Subcutaneous preadipocyte (primary cell): ENCODE measurements around the gene IL17RA. TPM values are rescaled to one million over a fixed set of nuclear protein-coding genes. Genes with fewer than 3 reads are reported as not detected.

Source experiments
- total RNA-seq: library from RNA; depleted of rRNA; stranded (reverse); fragments of >200 nt; gene quantifications from 2 replicates; pipeline ENCODE4 v1.2.3, GENCODE V29; 2012

IL17RA gene
- 7.2 and 7.7 TPM in 2 replicates for total RNA-seq

GRCh38 chr22:17084554-17085276, at the start of gene IL17RA:
Gene IL17RA (plus strand): TSS chr22:17085000. CDS start chr22:17085092, 92 bp downstream.

DNA sequence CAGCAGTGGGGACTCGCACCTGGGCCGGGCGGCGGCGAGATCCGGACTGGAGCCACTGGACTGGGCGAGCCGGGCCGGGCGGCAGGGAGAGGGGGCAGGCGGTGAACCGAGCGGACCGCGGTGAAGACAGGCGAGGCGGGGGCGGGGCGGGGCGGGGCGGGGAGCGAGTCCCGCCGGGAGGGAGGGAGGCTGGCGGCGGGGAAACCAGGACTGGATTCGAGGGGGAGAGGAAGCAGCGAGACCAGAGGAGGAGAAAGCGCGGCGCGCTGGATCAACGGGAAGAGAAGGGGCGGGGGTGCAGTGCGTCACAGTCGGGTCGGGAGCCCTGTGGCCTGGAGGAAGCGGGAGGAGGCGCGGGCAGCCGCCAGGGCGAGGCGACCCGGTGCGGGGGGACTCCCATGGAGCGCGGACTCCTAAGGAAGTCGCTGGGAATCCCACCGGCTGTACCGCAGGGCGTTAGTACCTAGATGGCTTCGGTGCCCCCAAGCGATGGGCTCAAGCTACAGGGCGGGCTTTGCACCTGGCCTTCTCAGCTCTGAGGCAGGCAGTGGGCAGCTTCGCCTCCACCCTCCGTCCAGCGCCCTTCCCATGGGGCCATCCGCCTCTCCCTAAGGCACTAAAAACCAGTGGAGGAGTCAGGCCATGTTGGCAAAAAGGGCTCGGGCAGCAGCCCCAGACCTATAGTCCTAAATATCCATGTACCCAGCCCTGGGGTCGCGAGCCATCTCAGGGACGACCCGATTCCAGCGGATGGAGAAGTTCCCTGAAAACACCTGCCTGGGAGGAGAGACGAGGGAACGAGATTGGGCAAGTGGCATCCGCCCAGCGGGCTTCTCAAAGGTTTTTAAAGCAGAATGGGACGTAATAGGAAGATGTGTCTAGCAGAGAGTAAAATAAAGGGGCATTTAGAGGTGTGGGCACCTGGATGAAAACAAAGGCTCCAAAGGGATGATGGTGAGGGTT, 36.7 kb downstream of the IL17RA start, which contains the start of gene TMEM121B:
Gene TMEM121B (minus strand): TSS at position 128 of the 963 bp plus-strand sequence. CDS start 233 bp downstream, outside the sequence.

GRCh38 chr22:17158568-17159503, 74.0 kb downstream of the IL17RA start, which contains the start of gene HDHD5:
Gene HDHD5 (minus strand): TSS chr22:17159277. CDS start chr22:17159251, 26 bp downstream.

Other genes with a start within 250 kb of the IL17RA start
- gene GAB4, start 76.8 kb upstream of the IL17RA start, total RNA-seq, result not detected in 2 replicates
- under 0.01 and 0.20 TPM in 2 replicates for gene TMEM121B, start 36.4 kb downstream of the IL17RA start, total RNA-seq
- gene HDHD5, start 74.3 kb downstream of the IL17RA start, total RNA-seq, result 35.3 and 36.6 TPM in 2 replicates
- 0.59 and 7.0 TPM in 2 replicates for gene ADA2, start 134.4 kb downstream of the IL17RA start, total RNA-seq